CD4-positive, alpha-beta T cell (primary cell): ENCODE measurements around the gene EMX2. TPM values are rescaled to one million over a fixed set of nuclear protein-coding genes. Genes with fewer than 3 reads are reported as not detected.

Source experiments
- ATAC-seq: fragments of 200-7000 bp; cut with Tn5 transposase; one replicate; pipeline ENCODE4 v1.10.0; 2022; ENCODE audit warnings: mild to moderate bottlenecking; ENCODE audit not compliant: poor library complexity
- CTCF ChIA-PET: fragments of 350-600 bp; sonication (Branson Sonifier 250); formaldehyde crosslinking; loops from one replicate; lab custom pipeline; 2021; ENCODE audit warnings: antibody characterized with exemption, inconsistent platforms; lab: Charles Lee
- POLR2A ChIA-PET: fragments of 350-600 bp; sonication (Branson Sonifier 250); formaldehyde crosslinking; loops from one replicate; lab custom pipeline; 2021; ENCODE audit warnings: antibody characterized with exemption, inconsistent platforms; lab: Charles Lee
- DNase-seq, 14 experiments: peaks; one replicate each; pipeline ENCODE4 v3.0.0-alpha.2; 2013 to 2020; ENCODE audit warnings: mixed read lengths in 2 of 14
- H3K27ac ChIP-seq, 2 donors: one replicate each; pipeline versions ENCODE4 v1.5.1 to v1.7.0; 2013; ENCODE audit warnings: low read length in 2 of 2, low read depth in 1 of 2, mild to moderate bottlenecking in 1 of 2
- H3K27me3 ChIP-seq, 2 experiments: 1 replicate in 1 of 2; 2 replicates in 1 of 2; pipeline versions ENCODE4 v1.6.1 to v1.7.0; 2013; ENCODE audit warnings: low read length in 2 of 2, control low read depth in 1 of 2, mild to moderate bottlenecking in 1 of 2, moderate library complexity in 1 of 2; ENCODE audit not compliant: insufficient read depth in 2 of 2, control insufficient read depth in 1 of 2
- H3K36me3 ChIP-seq: one replicate; pipeline ENCODE4 v1.6.1; 2013; ENCODE audit warnings: low read length, control low read depth; ENCODE audit not compliant: insufficient read depth
- H3K4me1 ChIP-seq: one replicate; pipeline ENCODE4 v1.6.1; 2013; ENCODE audit warnings: low read length, control low read depth; ENCODE audit not compliant: insufficient read depth
- H3K4me3 ChIP-seq: one replicate; pipeline ENCODE4 v1.5.1; 2013; ENCODE audit warnings: mild to moderate bottlenecking, low read length, moderate library complexity
- H3K9me3 ChIP-seq, 2 experiments: 1 replicate in 1 of 2; 2 replicates in 1 of 2; pipeline versions ENCODE4 v1.6.1 to v1.7.0; 2013; ENCODE audit warnings: low read length in 2 of 2, mild to moderate bottlenecking in 2 of 2, control low read depth in 1 of 2, moderate library complexity in 1 of 2; ENCODE audit not compliant: control insufficient read depth in 1 of 2, insufficient read depth in 1 of 2
- H3K27ac Mint-ChIP-seq: one replicate; pipeline ENCODE4 v1.8.0; 2020; ENCODE audit warnings: mixed read lengths
- H3K27me3 Mint-ChIP-seq: one replicate; pipeline ENCODE4 v1.8.0; 2021; ENCODE audit warnings: mixed read lengths
- H3K36me3 Mint-ChIP-seq: one replicate; pipeline ENCODE4 v1.8.0; 2021; ENCODE audit warnings: low read depth, mixed read lengths
- H3K4me1 Mint-ChIP-seq: one replicate; pipeline ENCODE4 v1.8.0; 2021; ENCODE audit warnings: low read depth, mixed read lengths
- H3K4me3 Mint-ChIP-seq: one replicate; pipeline ENCODE4 v1.8.0; 2020; ENCODE audit warnings: mild to moderate bottlenecking, mixed read lengths
- H3K9me3 Mint-ChIP-seq: one replicate; pipeline ENCODE4 v1.8.0; 2020; ENCODE audit warnings: mixed read lengths
- CTCF ChIP-seq: fragments of 200-600 bp; IDR thresholded peaks from one replicate; pipeline ENCODE4 v1.8.0; 2022; ENCODE audit warnings: antibody characterized with exemption, mild to moderate bottlenecking
- intact Hi-C, 2 experiments: fragments of 100-400 bp; cut with DNase I in 1 of 2; cut with micrococcal nuclease in 1 of 2; formaldehyde crosslinking; loops; one replicate each; pipeline versions ENCODE4 v1.15.1 to v1.9.0; 2023 to 2025; cut with DNase I, micrococcal nuclease
- total RNA-seq, 174 experiments: library from RNA in 2 of 174; stranded (reverse) in 2 of 174; gene quantifications; one replicate each; pipeline ENCODE4 v1.2.3 and lab custom pipeline; 2021 to 2026

The EMX2 gene
- total RNA-seq, 2 experiments from 2014 or later = not detected

- Histone ChIP-seq H3K27ac (no peak overlapping the region), H3K27me3 (peaks cover 0 to 2% of the 10 kb centered on the region in 2 experiments), H3K36me3 (no peaks in the 10 kb centered on the region), H3K9me3 (peaks cover 0 to 9% of the 10 kb centered on the region in 2 experiments), H3K4me1 (no peaks in the 10 kb centered on the region), H3K4me3 (no peak overlapping the region)
- ChIA-PET POLR2A (no interaction called here), CTCF (no interaction called here)
- H3K36me3 Mint-ChIP-seq = no peaks in the 10 kb centered on the region
- no peaks in the 10 kb centered on the region for H3K9me3 Mint-ChIP-seq
- H3K4me1 Mint-ChIP-seq = no peaks in the 10 kb centered on the region
- ATAC-seq (no peak), DNase-seq (no peak)
- no peak overlapping the region for H3K27ac Mint-ChIP-seq
- no peak for TF ChIP-seq CTCF
- no peak overlapping the region for H3K4me3 Mint-ChIP-seq
- intact Hi-C loops = no loop called here
- peaks cover 52% of the 10 kb centered on the region for H3K27me3 Mint-ChIP-seq
Measured at GRCh38 chr10:117568334-117568733, 25.8 kb downstream of the EMX2 start.

- ChIA-PET CTCF (no interaction called here), POLR2A (no interaction called here)
- no peak for ATAC-seq
- no peaks in the 10 kb centered on the region for H3K36me3 Mint-ChIP-seq
- H3K9me3 ChIP-seq = peaks cover 0 to 1% of the 10 kb centered on the region in 2 experiments
- no peaks in the 10 kb centered on the region for H3K9me3 Mint-ChIP-seq
- H3K4me1 ChIP-seq = no peaks in the 10 kb centered on the region
- H3K27ac Mint-ChIP-seq = no peak overlapping the region
- H3K27ac ChIP-seq = no peak overlapping the region
- intact Hi-C loops = no loop called here
- peaks cover 0 to 2% of the 10 kb centered on the region in 2 experiments for H3K27me3 ChIP-seq
- no peak overlapping the region for H3K4me3 ChIP-seq
- no peak for DNase-seq
- peaks cover 55% of the 10 kb centered on the region for H3K27me3 Mint-ChIP-seq
- TF ChIP-seq CTCF = no peak
- H3K36me3 ChIP-seq = no peaks in the 10 kb centered on the region
- no peak overlapping the region for H3K4me3 Mint-ChIP-seq
- no peaks in the 10 kb centered on the region for H3K4me1 Mint-ChIP-seq
Measured at GRCh38 chr10:117569610-117570390, 27.3 kb downstream of the EMX2 start.

- CTCF ChIA-PET = no interaction called here
- Histone ChIP-seq H3K9me3 (no peaks in the 10 kb centered on the region), H3K36me3 (no peaks in the 10 kb centered on the region), H3K4me3 (no peak overlapping the region), H3K4me1 (no peaks in the 10 kb centered on the region), H3K27me3 (peaks cover 0 to under 1% of the 10 kb centered on the region in 2 experiments), H3K27ac (no peak overlapping the region)
- ATAC-seq (no peak), DNase-seq (no peak)
- no peak overlapping the region for H3K4me3 Mint-ChIP-seq
- no peaks in the 10 kb centered on the region for H3K4me1 Mint-ChIP-seq
- no peak overlapping the region for H3K27ac Mint-ChIP-seq
- no peaks in the 10 kb centered on the region for H3K9me3 Mint-ChIP-seq
- intact Hi-C loops = no loop called here
- no peaks in the 10 kb centered on the region for H3K36me3 Mint-ChIP-seq
- POLR2A ChIA-PET = no interaction called here
- H3K27me3 Mint-ChIP-seq = peaks cover 54% of the 10 kb centered on the region
- TF ChIP-seq CTCF = no peak
Measured at GRCh38 chr10:117570880-117571279, 28.3 kb downstream of the EMX2 start.
